Subcutaneous adipose tissue (tissue), 4 donors: ENCODE data around the gene EEFSEC. TPM values are rescaled to one million over a fixed set of nuclear protein-coding genes. Genes with fewer than 3 reads are reported as not detected.

Experiments
- total RNA-seq, 4 donors: library from RNA; depleted of rRNA; stranded (reverse); fragments of >200 nt; gene quantifications; one replicate each; pipeline ENCODE4 v1.1.0, GENCODE V29; 2016
- TF ChIP-seq, protein P1 (sequence below): fragments of 450-650 bp; IDR thresholded peaks from one replicate; pipeline ENCODE4 v1.5.1; 2016; ENCODE audit warnings: low read depth, mild to moderate bottlenecking, control low read depth, antibody characterized with exemption, moderate library complexity

The EEFSEC gene
- total RNA-seq, 4 donors from 2014 or later: 13.7 to 26.9 (median 17.4) TPM

DNA sequence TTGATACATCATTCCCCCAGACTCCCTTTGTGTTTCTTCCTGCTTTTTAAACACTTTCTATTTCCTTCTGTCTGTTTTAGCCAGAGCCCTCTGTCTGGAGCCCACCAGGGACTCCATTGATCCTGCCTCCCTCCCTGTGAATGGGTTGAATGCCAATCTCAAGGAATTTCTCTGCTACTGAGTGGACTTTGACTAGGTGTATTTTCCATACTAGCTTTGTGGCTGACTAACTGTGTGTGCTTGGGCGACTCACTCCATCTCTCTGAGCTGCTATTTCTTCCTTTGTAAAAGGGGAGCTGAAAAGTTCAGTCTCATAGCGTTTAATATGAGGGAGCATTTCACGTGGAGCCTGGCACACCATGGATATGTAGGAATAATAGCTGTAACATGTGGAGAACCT is 98.8 kb downstream of the EEFSEC start:
- TF ChIP-seq, protein P1, sequence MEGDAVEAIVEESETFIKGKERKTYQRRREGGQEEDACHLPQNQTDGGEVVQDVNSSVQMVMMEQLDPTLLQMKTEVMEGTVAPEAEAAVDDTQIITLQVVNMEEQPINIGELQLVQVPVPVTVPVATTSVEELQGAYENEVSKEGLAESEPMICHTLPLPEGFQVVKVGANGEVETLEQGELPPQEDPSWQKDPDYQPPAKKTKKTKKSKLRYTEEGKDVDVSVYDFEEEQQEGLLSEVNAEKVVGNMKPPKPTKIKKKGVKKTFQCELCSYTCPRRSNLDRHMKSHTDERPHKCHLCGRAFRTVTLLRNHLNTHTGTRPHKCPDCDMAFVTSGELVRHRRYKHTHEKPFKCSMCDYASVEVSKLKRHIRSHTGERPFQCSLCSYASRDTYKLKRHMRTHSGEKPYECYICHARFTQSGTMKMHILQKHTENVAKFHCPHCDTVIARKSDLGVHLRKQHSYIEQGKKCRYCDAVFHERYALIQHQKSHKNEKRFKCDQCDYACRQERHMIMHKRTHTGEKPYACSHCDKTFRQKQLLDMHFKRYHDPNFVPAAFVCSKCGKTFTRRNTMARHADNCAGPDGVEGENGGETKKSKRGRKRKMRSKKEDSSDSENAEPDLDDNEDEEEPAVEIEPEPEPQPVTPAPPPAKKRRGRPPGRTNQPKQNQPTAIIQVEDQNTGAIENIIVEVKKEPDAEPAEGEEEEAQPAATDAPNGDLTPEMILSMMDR: no peak

DNA sequence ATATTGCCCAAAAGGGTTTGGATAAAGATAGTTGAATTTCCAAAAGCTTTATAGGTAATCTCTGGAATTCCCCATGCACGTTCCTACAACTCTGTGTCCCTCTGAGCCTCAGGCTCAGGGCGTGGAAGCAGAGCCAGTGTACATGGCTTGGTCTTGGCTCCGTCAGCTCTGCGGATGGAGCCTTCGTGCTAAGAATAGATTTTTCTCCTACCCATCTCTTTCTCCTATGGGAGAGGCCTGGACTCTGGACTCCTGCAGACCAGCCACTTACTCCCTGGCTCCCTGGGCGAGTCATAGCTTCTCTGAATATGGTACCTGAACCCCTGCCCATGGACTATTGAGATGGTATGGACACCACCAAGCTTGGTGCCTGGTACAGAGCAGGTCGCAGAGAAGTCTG is 99.9 kb downstream of the EEFSEC start:
- TF ChIP-seq, protein P1: no peak

DNA sequence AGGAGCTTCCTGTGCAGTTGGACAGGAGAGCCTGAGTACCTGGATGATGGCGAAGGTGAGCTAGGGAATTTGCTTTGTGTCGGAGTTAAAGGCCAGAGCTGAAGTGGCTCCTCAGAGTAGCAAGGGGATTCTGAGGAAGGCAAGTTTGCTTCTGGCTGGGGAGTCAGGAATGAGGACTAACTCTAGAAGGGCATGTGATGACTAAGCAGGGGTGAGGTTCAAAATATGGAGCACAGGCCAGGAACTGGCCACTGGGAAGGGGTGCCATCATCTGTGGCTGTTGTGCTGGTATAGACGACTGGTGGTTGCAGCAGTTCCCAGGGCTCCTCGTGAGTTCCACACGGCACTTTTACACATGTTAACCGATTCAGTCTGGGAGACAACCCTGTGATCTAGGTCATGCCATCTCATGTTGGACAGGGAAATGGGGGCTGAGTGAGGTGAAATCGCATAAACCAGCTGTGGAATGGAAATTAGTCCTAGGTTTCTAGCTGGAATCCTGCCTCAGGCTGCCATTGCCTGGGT is 100.8 kb downstream of the EEFSEC start:
- TF ChIP-seq, protein P1: no peak

GRCh38 chr3:128254967-128255366 is 101.7 kb downstream of the EEFSEC start:
- TF ChIP-seq, protein P1: no peak

- TF ChIP-seq, protein P1: no peak
Observed at GRCh38 chr3:128256131-128256530, 102.8 kb downstream of the EEFSEC start.

GRCh38 chr3:128257632-128258031 is 104.4 kb downstream of the EEFSEC start:
- TF ChIP-seq, protein P1: no peak

GRCh38 chr3:128260275-128260674 is 107.0 kb downstream of the EEFSEC start:
- TF ChIP-seq, protein P1: no peak

DNA sequence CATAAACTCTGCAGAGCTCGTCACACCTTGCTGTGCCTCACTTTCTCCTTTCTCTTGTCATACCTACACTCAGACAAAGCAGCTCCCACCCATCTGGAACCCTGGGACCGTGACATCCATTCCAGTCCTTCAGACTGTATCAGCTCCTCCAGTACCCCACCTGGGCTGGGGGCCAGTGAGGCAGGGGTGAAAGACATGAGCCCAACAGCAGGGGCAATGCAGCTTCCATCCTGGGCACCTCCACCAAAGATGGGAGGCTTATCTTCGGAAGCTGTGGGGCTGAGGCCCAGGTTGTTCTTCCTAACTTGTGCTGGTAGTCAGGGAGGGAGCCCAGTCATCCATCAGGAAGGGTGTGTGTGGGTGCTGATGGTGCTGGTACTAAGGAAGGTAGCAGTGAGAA is 109.2 kb downstream of the EEFSEC start:
- TF ChIP-seq, protein P1: no peak
